HL-60 (cell line): ENCODE results near the gene TBC1D22A.

Experiments used
- GABPA ChIP-seq: IDR thresholded peaks from 2 replicates; pipeline ENCODE4 v1.6.1; 2012; ENCODE audit warnings: low read depth
- POLR2AphosphoS5 ChIP-seq: IDR thresholded peaks from 2 replicates; pipeline ENCODE4 v1.6.1; 2012; ENCODE audit warnings: low read depth
- SPI1 ChIP-seq: IDR thresholded peaks from 2 replicates; pipeline ENCODE4 v1.6.1; 2012; ENCODE audit warnings: low read depth, mild to moderate bottlenecking, borderline replicate concordance
- TF ChIP-seq, protein P1 (sequence below): IDR thresholded peaks from one replicate; pipeline ENCODE4 v1.5.1; 2011; ENCODE audit warnings: low read length, control low read depth, inconsistent platforms; ENCODE audit not compliant: insufficient read depth

- TF ChIP-seq, protein P1, sequence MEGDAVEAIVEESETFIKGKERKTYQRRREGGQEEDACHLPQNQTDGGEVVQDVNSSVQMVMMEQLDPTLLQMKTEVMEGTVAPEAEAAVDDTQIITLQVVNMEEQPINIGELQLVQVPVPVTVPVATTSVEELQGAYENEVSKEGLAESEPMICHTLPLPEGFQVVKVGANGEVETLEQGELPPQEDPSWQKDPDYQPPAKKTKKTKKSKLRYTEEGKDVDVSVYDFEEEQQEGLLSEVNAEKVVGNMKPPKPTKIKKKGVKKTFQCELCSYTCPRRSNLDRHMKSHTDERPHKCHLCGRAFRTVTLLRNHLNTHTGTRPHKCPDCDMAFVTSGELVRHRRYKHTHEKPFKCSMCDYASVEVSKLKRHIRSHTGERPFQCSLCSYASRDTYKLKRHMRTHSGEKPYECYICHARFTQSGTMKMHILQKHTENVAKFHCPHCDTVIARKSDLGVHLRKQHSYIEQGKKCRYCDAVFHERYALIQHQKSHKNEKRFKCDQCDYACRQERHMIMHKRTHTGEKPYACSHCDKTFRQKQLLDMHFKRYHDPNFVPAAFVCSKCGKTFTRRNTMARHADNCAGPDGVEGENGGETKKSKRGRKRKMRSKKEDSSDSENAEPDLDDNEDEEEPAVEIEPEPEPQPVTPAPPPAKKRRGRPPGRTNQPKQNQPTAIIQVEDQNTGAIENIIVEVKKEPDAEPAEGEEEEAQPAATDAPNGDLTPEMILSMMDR: no peak
- TF ChIP-seq POLR2AphosphoS5 (no peak), GABPA (no peak), SPI1 (no peak)
These were observed 443.1 kb downstream of the TBC1D22A start for GRCh38 chr22:47205554-47205953.
